NCI-H748 (cell line): Measurements from ENCODE around the gene PKD2L2.
"Not testable (repeated sequence)": the region's sequence is repeated elsewhere in the genome, so short reads cannot be mapped to it uniquely, and the experiment has no call there.

Source experiments
- DNase-seq: peaks from one replicate; lab custom pipeline; 2025; ENCODE audit not compliant: unreplicated experiment; lab: John Stamatoyannopoulos, UW

PKD2L2 gene

DNA sequence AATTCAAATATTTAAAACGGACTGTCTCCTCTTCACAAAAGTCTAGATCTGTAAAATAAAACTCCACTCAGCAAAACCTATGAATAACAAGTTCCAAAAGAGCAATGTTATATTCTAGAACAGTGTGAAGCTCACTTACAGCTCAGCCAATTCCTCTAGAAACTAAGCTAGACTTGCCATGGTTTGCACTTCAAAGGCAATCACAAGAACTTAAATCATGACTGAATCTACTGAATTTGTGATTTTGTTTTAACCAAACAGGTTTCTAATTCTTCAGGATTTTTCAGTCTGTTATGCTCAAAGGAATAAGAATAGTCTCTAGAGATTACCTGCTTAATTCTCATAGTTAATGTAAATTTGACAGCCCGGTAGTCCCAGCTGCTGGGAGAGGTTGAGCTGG, 1.4 kb upstream of the PKD2L2 start:
- no peak for DNase-seq

DNA sequence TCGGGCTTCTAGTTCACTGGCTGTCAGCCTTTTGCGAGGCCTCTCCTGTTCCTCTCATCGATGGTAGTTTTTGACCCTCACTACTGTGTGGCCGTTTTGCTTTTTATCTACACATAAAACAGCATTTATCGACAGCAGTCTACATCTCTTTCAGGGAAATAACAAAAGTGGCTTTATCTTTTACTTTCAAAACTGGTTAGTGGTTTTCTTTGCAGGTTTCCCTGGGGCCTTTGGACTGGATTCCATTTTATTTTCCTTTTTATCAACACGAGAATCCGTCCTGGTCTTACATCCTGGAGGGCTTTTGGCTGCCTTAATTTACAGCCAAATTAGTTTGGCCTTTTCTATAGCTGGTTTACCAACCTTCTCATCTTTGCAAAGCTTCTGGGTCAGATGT, 793 bp upstream of the PKD2L2 start:
- DNase-seq, result no peak

DNA sequence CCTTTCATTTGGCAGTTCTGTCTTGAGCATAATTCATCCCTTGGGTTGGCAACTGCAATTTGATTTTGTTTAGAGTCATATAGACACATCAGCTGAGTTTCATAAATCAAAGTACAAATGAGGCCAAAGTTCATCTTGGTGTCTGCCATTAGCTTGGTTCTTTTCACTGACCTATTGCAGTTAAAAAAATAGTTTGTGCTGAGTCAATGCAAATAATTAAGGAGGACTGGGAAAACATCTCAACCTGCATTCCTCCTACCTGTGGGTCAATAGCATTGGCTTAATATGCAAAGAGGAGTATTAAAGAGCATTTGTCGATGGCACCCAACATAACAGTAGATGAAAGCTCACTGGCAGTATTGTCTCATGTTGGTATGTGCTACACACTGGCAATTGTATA, 1.6 kb downstream of the PKD2L2 start:
- DNase-seq, result no peak

DNA sequence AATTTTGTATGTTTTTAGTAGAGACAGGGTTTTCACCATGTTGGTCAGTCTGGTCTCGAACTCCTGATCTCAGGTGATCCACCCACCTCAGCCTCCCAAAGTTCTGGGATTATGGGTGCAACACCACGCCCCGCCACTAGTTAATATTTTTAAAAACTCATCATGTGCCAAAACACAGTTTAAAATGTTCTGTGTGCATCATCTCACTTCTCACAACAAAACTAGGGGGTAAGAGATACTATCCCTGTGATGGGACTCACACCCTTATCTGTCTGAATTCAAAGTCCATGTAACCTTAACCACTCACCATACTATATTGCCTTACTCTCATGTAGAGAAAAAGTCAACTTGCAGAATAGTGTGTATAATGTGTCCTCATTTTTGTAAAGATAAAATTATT, 2.6 kb downstream of the PKD2L2 start:
- no peak for DNase-seq

DNA sequence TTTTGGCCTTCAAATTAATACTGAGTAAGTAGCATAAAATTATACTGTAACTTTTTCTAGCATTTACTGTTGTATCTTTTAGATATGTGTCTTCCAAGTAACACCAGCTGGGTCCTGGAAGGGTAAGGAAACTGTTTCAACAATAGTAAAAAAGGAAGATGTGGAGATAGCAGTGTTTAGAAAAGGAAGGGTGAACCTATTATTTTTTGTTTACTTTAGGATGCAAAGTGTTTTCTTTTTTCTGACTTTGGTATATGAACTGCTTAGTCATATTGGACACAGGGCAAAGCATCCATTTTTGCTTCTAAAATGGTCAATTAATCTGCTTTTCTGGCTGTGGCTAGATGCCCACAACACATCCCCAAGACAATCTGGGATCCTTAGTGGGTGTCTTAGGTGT, 5.3 kb downstream of the PKD2L2 start:
- no peak for DNase-seq

DNA sequence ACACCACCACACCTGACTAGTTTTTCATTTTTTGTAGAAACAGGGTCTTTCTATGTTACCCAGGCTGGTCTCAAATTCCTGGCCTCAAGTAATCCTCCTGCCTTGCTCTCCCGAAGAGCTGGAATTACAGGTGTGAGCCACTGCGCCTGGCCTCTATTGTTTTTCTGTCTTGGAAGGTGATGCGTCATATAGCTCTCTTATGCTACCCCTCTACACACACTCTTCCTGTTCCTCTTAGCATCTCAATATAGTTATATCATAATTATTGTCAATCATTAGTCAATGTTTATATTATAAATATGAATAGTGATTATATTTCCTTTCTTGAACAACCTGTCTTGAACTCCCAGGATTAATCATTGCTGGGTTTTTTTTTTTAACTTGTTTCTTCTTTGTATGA, 7.3 kb downstream of the PKD2L2 start:
- DNase-seq, result no peak

DNA sequence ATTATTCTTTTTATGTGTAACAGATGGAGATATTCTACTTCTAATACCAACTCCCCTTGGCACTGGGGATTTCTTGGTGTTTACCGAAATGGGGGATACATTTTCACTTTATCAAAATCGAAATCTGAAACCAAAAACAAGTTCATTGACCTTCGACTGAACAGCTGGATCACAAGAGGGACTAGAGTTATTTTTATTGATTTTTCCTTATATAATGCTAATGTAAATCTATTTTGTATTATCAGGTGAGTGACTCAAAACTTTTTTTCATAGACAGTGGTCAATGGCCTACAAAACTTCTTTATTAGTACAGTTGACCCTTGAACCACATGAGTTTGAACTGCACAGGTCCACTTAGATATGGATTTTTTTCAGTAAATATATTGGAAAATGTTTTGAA, 10.2 kb downstream of the PKD2L2 start:
- no peak for DNase-seq

DNA sequence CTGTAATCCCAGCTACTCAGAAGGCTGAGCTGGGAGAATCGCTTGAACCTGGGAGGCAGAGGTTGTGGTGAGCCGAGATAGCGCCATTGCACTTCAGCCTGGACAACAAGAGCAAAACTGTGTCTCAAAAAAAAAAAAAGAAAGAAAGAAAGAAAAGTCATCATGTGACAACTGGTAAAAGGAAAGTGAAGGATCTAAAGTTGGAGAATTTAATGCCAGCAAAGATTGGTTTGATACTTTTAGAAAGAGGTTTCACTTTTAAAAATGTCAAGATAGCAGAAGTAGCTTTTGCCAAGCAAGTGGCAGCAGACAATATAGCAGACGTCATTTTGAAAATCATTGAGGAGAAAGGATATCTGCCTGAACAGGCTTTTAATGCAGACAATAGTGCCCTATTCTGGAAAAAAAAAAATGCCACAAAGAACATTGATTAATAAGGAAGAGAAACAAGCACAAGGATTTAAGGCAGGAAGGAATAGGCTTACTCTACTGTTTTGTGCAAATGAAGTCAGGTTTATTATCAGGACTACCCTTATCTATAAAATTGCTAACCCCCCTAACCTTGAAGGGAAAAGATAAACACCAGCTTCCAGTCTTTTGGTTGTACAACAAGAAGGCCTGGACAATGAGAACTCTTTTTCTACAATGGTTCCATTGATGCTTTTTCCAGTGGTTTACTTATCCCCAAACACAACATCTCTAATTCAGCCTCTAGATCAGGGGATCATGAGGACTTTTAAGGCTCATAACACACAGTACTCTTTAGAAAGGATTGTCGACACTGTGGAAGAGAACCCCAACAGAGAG, 12.0 kb downstream of the PKD2L2 start:
- DNase-seq, result no peak

DNA sequence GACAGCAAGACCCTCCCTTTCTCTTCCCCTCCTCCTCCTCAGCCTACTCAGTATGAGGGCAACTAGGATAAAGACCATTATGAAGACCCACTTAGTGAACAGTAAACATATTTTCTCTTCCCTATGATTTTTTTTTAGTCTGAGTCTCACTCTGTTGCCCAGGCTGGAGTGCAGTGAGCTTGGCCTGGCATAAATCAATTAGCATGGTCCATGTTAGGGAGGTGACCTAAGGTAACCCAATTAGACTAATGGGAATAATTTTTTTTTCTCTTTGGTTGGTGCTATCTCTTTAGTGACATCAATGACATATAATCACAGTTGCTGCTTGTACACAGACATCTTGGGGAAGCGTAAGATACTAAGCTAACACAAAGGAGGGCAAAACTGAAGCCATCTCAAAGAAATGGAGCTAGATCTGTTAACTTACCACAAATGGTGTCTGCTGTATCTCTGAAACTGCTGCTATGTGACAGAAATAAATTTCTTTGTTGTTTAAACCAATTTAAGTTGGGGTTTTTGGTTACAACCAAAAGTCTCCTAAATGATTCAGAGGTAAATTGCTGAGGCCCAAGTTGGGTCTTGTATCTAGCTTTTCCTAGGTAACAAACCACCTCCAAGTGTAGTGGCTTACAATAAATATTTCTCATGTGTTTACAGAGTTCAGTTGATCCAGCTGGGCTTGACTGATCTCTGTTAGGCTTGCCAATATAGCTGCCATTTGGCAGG, 13.3 kb downstream of the PKD2L2 start:
- DNase-seq, result no peak

DNA sequence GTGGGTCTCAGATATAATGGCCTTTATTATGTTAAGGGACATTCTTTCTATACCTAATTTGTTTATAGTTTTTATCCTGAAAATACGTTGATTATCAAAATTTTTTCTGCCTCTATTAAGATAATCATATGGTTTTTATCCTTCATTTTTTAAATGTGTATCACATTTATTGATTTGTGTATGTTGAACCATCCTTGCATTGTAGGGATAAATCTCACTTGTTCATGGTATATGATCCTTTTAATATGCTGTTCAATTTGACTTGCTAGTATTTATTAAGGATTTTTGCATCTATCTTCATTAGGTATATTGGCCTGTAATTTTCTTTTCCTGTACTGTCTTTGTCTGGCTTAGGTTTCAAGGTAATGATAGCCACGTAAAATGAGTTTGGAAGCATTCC, 25.5 kb downstream of the PKD2L2 start:
- DNase-seq, result no peak

DNA sequence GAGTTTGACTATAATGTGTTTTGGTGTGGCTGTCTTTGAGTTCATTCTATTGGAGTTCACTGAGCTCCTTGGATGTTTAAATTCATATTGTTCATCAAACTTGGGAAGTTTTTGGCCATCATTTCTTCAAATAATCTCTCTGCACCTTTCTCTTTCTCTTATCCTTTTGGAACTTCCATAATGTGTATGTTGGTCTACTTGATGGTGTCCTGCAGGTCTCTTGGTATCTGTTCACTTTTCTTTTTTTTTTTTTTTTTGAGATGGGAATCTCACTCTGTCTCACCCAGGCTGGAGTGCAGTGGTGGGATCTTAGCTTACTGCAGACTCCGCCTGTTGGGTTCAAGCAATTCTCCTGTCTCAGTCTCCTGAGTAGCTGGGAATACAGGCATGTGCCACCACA, 27.7 kb downstream of the PKD2L2 start:
- no peak for DNase-seq

DNA sequence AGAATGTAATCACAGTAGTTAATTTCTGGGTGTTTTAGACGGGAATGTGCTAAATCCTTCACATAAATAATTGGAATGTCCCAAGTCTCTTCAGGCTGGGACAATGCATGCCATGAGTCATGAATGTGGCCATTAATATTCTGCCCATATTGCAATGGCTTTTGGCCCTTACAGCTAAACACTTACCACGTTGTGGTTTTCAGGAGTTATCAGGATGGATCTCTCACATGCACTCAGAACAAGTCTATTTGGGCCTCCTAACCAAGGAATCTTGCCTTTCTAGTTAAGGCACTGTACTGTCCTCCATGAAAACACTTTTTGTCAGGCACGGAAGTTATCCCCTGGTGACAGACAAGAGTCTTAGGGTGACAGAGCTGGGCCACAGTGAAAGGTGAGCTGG, 32.7 kb downstream of the PKD2L2 start:
- DNase-seq, result no peak

DNA sequence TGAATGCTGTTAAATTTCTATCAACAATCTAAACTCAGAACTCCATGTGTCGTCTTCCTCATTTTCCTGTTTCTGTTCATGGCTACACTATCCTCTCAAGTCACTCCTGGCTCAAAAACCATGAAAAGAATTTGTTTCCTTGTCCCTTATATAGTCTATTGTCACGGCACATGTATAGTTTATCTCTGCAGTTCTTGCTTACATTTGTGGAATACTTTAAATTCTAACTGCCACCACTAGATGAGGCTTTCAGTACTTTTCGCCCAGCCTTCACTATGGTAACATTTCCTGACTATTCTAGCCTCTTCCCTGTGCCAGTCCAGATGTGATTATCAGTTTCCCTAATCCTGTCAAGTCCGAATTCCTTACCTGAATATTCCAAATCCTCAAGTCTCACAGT, 34.6 kb downstream of the PKD2L2 start:
- DNase-seq, result no peak

DNA sequence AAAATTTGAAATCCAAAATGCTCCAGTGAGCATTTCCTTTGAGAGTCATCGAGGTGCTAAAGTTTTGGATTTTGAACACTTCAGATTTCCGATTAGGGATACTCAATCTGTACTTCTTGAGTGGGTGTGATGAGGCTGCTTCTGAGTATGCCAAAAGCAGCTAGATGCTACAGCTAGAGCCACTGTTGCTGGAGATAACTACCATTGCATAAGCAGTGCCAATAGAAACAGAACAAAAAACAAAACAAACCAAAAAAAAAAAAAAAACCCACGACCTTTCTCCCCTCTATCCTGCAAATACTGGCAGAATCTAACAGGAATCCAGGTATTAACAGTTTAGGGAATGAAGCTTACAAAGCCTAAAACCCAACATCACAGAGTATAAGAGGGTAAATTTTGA, 43.5 kb downstream of the PKD2L2 start:
- no peak for DNase-seq

DNA sequence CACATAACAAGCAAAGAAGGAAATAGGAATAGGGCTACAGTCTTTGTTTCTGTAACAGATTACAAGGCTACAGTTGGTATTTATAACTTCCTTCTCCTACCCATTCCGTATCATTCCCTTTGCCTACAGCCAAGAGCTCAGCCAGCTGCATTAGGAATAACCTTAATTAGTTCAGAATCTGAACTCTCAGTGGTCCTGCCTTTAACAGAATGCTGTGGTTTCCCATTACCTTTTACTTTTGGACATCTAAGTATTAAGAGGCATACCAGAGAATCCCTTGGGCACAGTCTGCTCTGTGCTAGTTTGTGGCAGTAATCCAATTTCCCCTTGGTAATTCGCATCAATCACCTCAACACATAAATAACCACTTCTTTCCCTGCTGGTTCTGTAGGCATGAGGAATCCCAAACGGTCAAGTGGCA, 44.2 kb downstream of the PKD2L2 start:
- DNase-seq, result no peak

DNA sequence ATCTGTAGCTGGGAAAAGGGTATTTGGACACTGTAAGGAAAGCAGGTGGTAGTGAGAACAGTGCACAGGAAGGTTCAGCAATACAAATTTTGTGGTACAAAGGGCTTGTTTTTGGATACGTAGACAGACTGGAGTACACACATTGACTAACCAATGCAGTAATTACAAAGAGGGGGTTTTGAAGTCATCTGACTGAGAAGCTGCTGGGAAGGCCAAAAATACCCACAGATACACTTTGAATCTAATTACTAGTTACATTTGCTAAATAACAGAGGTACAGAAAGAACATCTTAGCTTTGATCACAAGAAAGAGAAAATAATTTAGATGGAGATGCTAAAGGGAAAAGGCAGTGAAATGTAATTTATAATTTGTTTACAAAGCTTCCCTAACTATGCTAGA, 45.9 kb downstream of the PKD2L2 start:
- DNase-seq, result no peak

DNA sequence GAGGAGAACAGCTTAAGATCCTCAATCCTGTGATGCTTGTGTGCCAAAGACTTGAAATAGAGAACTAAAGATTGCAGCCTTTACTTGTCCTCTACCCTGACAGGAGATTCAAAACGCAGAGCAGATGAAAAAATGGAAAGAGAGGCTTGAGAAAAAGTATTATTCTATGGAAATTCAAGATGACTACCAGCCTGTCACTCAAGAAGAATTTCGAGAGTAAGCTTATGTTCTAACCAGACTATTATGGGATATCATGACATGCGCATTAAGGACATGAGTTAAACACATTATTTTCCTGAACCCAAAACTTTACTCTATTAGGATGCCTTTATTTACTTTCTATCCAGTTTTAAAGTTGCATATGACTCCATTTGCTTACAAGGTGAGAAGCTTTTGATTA, 46.4 kb downstream of the PKD2L2 start:
- DNase-seq, result no peak

DNA sequence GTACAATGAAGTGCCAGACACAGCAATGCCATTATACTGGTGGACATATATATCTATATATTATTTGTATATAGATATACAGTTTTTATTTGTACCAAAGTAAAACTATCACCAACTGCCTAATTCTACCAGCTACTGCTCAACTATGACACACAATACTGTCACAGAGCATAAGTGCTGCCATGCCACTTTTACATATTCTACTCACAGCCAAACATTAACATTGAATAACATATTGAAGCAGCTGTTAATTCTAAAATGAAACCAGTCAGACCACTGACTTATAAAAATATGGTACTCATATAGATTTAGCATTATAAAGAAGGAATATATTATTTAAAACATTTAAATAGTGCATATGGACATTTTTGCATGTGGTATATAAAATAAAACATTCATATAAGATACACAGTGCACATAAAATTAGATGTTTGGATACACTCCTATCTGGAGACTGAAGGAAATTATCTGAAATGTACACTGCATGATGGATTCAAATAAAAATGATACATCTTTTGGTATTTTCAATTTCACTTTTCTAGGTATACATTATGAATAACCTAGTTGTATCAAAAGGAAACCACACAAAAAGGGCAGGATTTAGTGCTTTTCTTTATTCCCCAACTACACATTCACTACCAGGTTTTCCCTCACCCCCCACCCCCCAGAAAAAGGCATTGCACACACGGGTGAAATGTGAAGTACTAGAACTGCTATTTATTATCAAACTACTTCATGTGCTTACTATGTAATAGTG, 48.9 kb downstream of the PKD2L2 start:
- DNase-seq, result no peak

DNA sequence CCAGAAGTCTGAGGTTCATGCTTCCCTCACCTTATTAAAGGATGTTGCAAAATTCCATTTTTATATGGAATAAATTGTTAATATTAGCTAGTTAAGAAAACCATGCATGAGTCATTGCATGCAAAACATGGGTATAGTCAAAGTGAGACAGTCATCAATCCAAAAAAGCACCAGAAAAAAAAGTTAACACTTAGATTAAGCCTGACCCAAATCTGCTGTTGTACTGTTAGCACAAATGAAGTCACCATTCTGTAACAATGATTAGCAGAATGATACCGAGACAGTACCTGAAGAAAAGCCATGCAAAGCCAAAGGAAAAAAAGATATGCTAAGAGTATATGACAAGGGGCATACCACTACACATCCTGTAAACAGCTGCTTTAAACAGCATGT, 49.5 kb downstream of the PKD2L2 start:
- no peak for DNase-seq

DNA sequence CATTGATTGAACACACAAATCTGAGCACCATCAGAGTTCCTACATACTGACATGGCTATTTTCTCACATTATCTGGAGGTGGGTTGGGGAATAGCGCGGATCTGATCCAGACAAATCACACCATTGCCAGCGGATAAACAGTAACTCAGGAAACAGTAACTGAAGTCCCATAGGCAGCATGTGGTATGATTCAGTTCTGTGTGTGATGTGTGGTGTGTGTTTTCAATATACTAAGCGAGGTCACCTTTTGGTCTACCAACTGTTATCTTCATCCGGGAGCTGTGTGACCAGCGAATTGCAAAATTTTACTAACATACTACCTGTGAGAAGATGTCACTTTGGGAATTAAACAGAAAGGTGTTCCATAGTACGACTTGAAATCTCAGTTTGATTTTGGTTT, 50.1 kb downstream of the PKD2L2 start:
- DNase-seq, result no peak

DNA sequence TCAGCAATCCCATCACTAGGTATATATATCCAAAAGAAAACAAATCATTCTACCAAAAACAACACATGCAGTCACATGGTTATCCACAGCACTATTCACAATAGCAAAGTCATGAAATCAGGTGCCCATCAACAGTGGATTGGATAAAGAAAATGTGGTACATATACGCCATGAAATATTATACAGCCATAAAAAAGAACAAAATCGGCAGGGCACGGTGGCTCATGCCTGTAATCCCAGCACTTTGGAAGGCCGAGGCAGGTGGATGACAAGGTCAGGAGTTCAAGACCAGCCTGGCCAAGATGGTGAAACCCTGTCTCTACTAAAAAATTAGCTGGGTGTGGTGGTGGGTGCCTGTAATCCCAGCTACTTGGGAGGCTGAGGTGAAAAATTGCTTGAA, 55.0 kb downstream of the PKD2L2 start:
- DNase-seq, result not testable (repeated sequence)

DNA sequence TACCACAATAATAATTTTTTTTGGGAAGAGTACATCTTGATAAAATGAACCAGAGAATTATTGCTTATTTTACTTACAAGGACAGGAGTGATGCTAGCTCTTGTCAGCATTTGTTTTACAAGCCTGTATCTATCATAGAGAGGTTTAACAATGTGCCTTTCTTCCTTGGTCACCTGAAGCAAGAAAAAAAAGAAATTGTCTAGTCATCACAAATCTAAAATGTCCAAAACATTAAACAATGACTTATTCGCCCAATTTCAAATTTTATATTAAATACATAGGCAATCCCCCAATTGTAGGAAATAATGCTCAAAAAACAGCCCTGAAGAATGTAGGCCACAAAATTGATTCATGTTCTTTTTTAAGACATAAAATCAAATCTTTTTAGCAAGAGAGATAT, 56.6 kb downstream of the PKD2L2 start:
- no peak for DNase-seq
